Activated CD8-positive, alpha-beta memory T cell treated with anti-CD3 and anti-CD28 coated beads, Interleukin-2, amount 50 U/mL, for 1 hour (primary cell): ENCODE measurements around the gene HDAC4.

ENCODE experiments used
- DNase-seq: peaks from one replicate; pipeline ENCODE4 v3.0.0-alpha.2; 2020; ENCODE audit errors: extremely low read depth

HDAC4 gene

DNA sequence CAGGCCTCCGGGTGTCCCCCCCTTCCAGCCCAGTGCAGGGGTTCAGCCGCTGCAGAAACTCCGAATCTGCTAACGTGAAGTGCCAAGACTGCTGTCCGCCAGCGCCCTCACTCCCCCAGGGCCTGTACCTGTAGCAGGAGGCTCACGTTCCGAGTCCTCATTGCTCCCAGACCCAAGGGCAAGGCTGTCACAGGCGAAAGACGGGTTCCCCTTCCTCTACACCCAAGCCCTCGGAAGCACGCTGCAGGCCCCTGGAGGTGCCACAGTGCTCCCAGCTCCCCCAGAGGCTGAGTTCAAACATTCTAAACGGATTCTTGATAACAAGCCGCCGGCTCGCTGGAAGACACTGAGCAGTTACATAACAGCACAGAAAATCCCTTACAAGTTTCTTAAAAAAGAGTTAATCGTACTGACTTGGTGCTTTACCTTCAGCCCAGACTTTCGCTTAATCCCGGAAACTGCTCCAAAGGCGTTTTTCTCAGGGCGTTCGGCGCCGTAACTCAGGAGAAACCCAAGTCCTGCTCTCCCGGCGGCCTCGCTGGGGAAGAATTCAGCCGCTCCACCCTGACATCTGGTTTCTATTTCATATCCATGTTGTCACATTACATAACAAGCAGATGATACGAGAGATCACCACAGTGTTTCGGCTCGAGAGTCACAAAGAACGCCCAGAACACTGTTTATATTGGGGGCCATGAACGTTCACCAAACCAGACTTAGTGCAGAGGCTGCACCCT, 92.0 kb downstream of the HDAC4 start:
- no peak for DNase-seq

GRCh38 chr2:239307921-239308613, 92.8 kb downstream of the HDAC4 start:
- no peak for DNase-seq

DNA sequence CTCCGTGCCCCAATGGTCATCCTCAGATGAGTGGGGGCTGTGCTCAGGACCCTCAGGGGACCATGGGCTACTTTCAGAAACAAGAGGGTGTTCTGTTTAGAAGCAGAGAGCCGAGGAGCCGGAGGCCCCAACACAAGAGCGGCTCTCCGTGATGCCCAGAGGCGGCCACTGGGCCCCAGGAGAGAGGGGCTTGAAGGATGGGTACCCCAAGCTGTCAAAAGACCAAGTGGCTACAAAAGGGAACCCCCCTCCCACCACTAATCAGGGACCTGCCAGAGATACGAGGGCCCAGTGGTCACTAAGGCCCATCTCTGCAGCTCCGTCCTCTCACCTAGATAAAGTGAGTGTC, 93.6 kb downstream of the HDAC4 start:
- DNase-seq, result no peak

- DNase-seq, result no peak
Measured at GRCh38 chr2:239306274-239307220, 94.3 kb downstream of the HDAC4 start.

DNA sequence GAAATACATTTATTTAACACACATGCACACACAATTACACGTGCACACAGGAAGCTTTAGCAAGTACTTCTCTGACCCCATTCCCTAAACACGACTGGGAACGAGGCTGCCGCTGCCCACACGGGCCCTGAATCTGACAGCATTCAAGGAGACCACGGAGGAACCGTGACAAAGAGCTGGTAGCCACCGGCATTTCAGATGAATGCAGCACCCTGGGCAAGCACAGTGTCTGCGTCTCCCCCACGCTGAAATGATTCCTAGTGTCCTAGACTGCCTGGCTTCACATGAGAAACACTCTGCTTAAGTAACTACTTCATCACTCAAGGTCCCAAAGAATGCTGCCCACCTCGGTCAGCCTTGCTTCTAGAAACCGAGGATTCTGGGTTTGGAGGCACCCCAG, 95.0 kb downstream of the HDAC4 start:
- no peak for DNase-seq

DNA sequence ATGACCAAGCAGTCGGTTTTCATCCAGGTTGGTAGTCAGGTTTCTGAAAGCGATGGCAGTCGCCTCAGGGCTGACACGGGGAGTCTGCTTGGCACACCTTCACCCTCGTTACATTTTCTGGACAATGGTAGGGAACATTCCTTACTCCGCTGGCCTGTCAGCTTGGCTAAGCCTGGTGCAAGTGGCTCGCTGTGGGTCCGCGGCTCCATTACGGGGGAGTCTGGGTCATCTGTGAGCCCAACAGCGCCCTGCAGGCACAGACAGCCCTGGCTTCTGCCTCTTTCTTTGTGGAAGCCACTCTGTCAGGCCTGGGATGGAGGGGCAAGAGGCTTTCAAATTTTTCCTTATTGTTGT, 95.6 kb downstream of the HDAC4 start:
- no peak for DNase-seq

DNA sequence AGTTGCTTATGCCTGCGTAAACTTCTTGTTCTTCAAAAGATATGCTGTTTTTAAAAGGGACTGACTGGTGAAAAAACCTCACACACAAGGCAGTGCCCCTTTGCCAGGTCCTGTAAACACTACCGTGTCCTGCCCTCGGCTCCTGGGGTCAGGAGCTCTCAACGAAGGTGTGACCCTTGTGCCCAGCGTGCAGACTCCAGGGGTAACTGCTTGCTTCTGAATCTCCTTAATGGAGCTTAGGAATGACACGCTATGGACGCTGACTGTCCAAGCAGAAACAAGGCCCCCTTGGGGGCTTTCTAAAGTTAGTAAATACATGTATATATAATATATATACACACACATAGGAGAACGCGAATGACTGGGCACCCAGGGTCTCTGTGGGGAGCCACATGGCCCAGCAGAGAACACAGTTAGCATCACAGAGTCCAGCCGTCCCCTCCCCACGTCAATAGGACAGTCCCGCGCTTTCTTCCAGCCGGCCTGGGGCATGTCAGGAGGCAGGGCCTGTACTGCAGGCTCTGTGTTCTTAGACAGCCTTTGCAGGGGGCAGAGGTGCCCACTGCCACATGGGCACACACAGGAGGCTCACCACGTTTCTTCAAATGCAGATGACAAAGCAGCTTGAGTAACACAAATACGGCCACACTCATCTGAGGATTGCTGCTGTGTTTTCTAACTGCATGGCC, 96.1 kb downstream of the HDAC4 start:
- DNase-seq, result no peak

DNA sequence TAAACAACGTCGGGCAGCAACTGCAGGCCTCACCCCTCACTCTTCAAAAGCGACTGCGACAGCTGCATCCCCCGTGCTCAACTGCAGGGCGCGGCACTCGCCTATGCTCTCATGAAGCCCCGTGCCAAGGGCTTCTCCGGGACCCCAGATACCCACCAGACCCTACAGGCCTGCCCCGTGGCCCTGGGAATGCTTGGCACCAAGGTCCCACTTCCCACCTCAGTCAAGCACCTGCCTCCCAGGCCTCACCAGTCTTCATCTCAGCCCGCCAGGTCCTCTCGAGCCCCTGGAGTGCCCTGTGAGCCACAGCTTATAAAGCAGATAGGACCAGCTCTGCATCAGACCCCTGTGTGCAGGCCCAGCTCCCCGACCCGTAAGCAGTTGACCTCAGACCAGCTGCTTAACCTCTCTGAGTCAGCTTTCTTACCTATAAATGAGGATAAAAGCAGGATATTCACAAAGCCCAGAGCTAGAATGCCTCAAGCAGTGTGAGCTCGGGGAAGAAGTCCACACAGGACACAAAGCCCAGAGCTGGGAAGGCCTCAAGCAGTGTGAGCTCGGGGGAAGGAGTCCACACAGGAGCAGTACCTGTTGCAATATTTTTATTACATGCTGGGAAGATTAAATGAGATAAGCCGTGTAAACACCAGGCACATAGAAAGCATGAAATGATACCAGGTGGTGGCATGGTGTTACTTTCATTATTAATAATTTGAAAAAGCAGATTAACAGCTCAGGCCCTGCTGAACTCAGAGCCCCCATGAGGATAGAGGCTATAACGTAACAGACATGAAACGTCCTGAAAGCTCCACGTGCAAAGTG, 96.9 kb downstream of the HDAC4 start:
- DNase-seq, result no peak

DNA sequence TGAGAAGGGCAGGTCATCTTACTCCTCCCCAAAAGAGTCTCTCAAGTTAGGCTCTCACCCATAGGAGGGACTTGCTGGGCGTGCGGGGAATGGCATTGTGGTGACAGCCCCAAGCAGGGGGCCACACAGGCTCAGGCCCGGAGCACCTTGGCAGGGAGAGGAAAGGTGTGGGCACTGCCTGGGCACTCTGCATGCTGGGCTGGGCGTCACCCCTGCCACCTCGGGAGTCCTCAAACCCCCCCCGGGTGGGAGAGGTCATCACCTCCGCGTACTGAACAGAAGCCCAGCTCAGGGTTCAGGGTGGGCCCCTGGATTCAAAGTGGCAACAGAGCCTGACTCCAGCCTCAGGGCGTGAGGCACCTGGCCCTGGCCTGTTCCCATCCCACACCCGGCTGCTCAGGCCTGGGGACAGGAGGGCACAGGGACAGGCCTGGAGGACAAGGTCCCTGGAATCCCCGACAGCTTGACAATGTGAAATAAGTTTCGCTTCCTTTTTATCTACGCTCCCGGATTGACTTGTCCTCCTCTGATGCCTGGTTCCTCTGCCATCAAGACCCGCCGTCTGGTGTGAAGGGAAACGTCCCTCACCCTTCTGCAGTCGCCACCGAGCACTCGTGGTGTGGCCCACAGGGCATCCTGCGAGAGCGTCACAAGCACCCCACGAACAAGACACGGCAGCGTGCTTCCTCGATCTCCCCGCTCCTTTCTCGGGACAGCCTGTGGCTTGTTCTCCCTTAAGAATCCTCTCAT, 97.8 kb downstream of the HDAC4 start:
- DNase-seq, result no peak

DNA sequence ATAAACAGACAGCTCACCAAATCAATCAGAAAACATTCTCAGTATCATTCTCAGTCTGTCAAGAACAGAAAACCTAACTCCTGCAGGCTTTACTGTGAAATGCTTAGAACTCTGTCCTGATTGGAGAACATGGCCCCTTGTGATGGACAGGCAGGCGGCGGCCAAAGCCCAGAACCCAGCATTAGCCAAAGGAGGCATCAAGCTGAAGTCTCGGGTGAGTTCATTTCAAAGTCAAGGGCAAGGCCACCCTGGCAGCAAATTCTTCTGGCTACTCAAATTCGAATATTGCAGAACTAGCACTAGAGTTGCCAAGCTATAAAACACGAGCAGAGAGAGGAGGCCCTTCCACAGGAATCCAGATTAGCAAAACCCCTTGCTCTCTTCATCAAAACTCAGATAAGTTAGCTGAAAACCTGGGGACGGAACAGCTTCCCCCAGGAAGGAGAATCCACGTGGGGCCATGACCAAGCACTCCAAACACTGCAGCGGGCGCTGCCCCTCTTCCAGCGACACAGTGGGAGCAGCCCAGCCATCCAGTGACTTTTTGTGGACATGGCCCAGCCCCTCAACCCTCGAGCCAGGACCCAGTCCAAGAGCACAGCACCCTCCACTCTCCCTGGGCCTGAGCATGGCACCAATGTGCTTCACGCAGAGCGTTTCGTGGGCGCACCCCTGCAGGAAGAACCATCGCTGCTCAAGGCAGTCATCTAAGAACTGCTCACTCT, 98.6 kb downstream of the HDAC4 start:
- no peak for DNase-seq

- DNase-seq, result no peak
Measured at GRCh38 chr2:239300871-239301735, 99.7 kb downstream of the HDAC4 start.

DNA sequence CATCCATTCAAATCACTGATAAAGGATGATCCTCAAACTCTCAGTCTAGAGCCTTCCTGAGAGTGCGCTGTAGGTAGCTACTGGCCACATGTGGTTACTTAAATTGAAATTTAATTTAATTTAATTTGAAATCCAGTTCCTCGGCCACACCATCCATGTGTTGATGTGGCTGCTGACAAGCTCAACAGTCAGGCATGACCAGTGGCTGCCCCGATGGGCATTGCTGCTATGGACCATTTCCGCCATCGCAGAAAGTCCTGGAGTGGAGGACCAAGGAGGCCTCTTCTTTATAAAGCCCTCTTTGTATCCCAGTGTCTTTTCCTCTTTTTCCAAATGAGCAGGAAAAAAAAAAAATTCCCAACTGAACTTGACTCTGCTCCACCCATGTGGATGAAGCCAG, 100.6 kb downstream of the HDAC4 start:
- no peak for DNase-seq

- DNase-seq, result no peak
Measured at GRCh38 chr2:239299218-239299939, 101.4 kb downstream of the HDAC4 start.

DNA sequence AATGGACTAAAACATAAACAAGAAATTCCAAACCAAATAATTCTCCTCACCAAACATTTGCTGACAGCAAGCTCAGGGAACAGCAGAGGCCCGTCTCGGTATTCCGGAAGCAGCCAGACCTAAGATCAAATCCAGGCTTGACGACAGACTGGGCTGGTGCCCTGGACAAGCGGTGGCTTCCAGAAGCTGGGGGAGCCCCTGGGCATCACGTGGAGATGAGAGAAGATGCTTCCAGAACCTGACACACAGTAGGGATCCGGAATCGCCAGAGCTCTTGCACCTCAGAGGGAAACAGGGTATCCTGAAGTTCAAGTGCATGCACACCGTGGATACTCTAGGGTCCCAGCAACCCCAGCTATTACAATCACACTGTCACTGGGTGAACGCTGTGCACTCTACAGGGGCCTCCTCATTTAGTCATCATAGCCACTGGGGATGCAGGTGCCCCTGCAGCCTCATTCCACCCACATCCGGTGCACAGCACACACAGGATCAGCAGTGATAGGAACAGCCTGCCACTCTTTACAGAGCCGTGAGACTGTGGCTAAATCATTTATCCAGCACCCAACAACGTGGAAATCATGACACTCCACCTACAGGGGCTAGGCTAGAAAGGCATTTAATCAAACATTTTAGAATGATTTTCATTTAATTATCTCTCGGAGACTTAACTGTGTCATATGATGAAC, 102.6 kb downstream of the HDAC4 start:
- DNase-seq, result peak; percentile 68

- no peak for DNase-seq
Measured at GRCh38 chr2:239297142-239298004, 103.4 kb downstream of the HDAC4 start.
